ENCODE results near the gene LDOC1.

LDOC1 gene

DNA sequence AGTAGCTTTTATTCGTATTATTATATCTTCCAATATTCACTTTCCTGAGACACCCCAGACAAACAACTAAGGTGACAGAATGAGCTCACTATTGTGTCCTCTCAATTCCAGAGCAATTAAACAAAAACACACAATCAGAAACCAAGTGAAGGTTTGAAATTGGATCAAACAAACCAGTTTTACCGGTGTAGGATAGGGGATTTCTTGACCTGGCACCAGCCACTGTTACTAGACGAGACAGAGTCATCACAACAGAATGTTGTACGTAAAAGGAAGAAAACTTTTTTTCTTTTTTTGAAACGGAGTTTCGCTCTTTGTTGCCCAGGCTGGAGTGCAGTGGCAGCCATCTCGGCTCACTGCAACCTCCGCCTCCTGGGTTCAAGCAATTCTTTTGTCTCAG lies 43.7 kb downstream of the LDOC1 start:
- Histone ChIP-seq H3K9me3 (ENCODE audit: low read length) (no peaks in the 10 kb centered on the region), H3K36me3 (ENCODE audit: insufficient read depth, low read length) (no peaks in the 10 kb centered on the region), H3K4me3 (ENCODE audit: low read depth, low read length, poor library complexity, severe bottlenecking) (no peak overlapping the region), H3K4me2 (ENCODE audit: low read length) (no peak overlapping the region), H3F3A (ENCODE audit: insufficient read depth, low read length) (no peaks in the 10 kb centered on the region), H3K4me1 (ENCODE audit: insufficient read depth, low read length, severe bottlenecking) (no peaks in the 10 kb centered on the region), H3K27ac (ENCODE audit: low read depth, low read length, poor library complexity, severe bottlenecking) (no peak overlapping the region), H3K79me2 (ENCODE audit: insufficient read depth, low read length) (no peaks in the 10 kb centered on the region), H3K9me2 (ENCODE audit: low read depth, low read length) (no peaks in the 10 kb centered on the region), H3K9ac (ENCODE audit: low read length) (no peak overlapping the region), H2AFZ (ENCODE audit: low read length) (no peak overlapping the region), H3K27me3 (ENCODE audit: insufficient read depth, low read length) (no peaks in the 10 kb centered on the region), H4K20me1 (ENCODE audit: insufficient read depth, low read length) (no peaks in the 10 kb centered on the region)
- TF ChIP-seq CTCF (IDR thresholded peaks at IDR 0.05; ENCODE audit: low read length), result no peak
- TF ChIP-seq EZH2 (IDR thresholded peaks at IDR 0.05; ENCODE audit: borderline replicate concordance, low read length), result no peak

- no peak overlapping the region for H3K4me3 ChIP-seq (ENCODE audit: low read depth, low read length, poor library complexity, severe bottlenecking)
- H3K27me3 ChIP-seq (ENCODE audit: insufficient read depth, low read length), result no peaks in the 10 kb centered on the region
- TF ChIP-seq EZH2 (IDR thresholded peaks at IDR 0.05; ENCODE audit: borderline replicate concordance, low read length) (no peak), CTCF (IDR thresholded peaks at IDR 0.05; ENCODE audit: low read length) (no peak)
- no peaks in the 10 kb centered on the region for H3K4me1 ChIP-seq (ENCODE audit: insufficient read depth, low read length, severe bottlenecking)
- H3F3A ChIP-seq (ENCODE audit: insufficient read depth, low read length), result no peaks in the 10 kb centered on the region
- H3K79me2 ChIP-seq (ENCODE audit: insufficient read depth, low read length), result no peaks in the 10 kb centered on the region
- no peaks in the 10 kb centered on the region for H3K9me3 ChIP-seq (ENCODE audit: low read length)
- no peak overlapping the region for H3K9ac ChIP-seq (ENCODE audit: low read length)
- H4K20me1 ChIP-seq (ENCODE audit: insufficient read depth, low read length), result no peaks in the 10 kb centered on the region
- H2AFZ ChIP-seq (ENCODE audit: low read length), result no peak overlapping the region
- no peaks in the 10 kb centered on the region for H3K9me2 ChIP-seq (ENCODE audit: low read depth, low read length)
- H3K36me3 ChIP-seq (ENCODE audit: insufficient read depth, low read length), result no peaks in the 10 kb centered on the region
- H3K27ac ChIP-seq (ENCODE audit: low read depth, low read length, poor library complexity, severe bottlenecking), result no peak overlapping the region
- no peak overlapping the region for H3K4me2 ChIP-seq (ENCODE audit: low read length)
These were observed 49.8 kb downstream of the LDOC1 start for GRCh38 chrX:141127146-141127545.

All from OCI-LY1 (cell line).